H9 (cell line): ENCODE results near the gene ARSI. TPM values are rescaled to one million over a fixed set of nuclear protein-coding genes. Genes with fewer than 3 reads are reported as not detected.

ENCODE experiments used
- DNase-seq: peaks from one replicate; pipeline ENCODE4 v3.0.0-alpha.2; 2017
- H2AFZ ChIP-seq: one replicate; pipeline ENCODE4 v1.6.1; 2013; ENCODE audit warnings: mild to moderate bottlenecking, low read length, control low read depth, moderate library complexity
- H2AK5ac ChIP-seq: 2 replicates; pipeline ENCODE4 v1.6.1; 2013; ENCODE audit warnings: low read length, control low read depth, mixed read lengths; ENCODE audit not compliant: insufficient read length
- H2BK120ac ChIP-seq: one replicate; pipeline ENCODE4 v1.6.1; 2013; ENCODE audit warnings: low read depth, mild to moderate bottlenecking, low read length, control low read depth, inconsistent platforms; ENCODE audit not compliant: poor library complexity, severe bottlenecking
- H2BK12ac ChIP-seq: 2 replicates; pipeline ENCODE4 v1.6.1; 2013; ENCODE audit warnings: low read length, control low read depth, mixed read lengths, low read depth; ENCODE audit not compliant: insufficient read length
- H2BK15ac ChIP-seq: 2 replicates; pipeline ENCODE4 v1.6.1; 2013; ENCODE audit warnings: low read depth, low read length, control low read depth
- H2BK20ac ChIP-seq: one replicate; pipeline ENCODE4 v1.6.1; 2013; ENCODE audit warnings: low read depth, mild to moderate bottlenecking, low read length, control low read depth, inconsistent platforms; ENCODE audit not compliant: poor library complexity, severe bottlenecking
- H2BK5ac ChIP-seq: 2 replicates; pipeline ENCODE4 v1.6.1; 2013; ENCODE audit warnings: low read length, control low read depth, mixed read lengths; ENCODE audit not compliant: insufficient read length
- H3K14ac ChIP-seq: 2 replicates; pipeline ENCODE4 v1.6.1; 2013; ENCODE audit warnings: low read length, control low read depth; ENCODE audit not compliant: insufficient read depth
- H3K18ac ChIP-seq: 2 replicates; pipeline ENCODE4 v1.6.1; 2013; ENCODE audit warnings: low read depth, mild to moderate bottlenecking, mixed read lengths, low read length, control low read depth; ENCODE audit not compliant: insufficient read length
- H3K23ac ChIP-seq: 2 replicates; pipeline ENCODE4 v1.6.1; 2013; ENCODE audit warnings: low read length, control low read depth, mixed read lengths, low read depth; ENCODE audit not compliant: insufficient read length
- H3K23me2 ChIP-seq: 2 replicates; pipeline ENCODE4 v1.6.1; 2013; ENCODE audit warnings: low read depth, mild to moderate bottlenecking, mixed read lengths, low read length, control low read depth; ENCODE audit not compliant: insufficient read length, poor library complexity, severe bottlenecking
- H3K27ac ChIP-seq: 2 replicates; pipeline ENCODE4 v1.5.1; 2013; ENCODE audit warnings: low read length, control low read depth, mixed read lengths, low read depth; ENCODE audit not compliant: insufficient read length
- H3K27me3 ChIP-seq: 2 replicates; pipeline ENCODE4 v1.6.1; 2013; ENCODE audit warnings: low read length, control low read depth, inconsistent platforms; ENCODE audit not compliant: insufficient read depth
- H3K4ac ChIP-seq: 2 replicates; pipeline ENCODE4 v1.6.1; 2013; ENCODE audit warnings: low read depth, mild to moderate bottlenecking, control low read depth, inconsistent platforms, low read length, moderate library complexity
- H3K4me1 ChIP-seq: 2 replicates; pipeline ENCODE4 v1.6.1; 2013; ENCODE audit warnings: low read length, control low read depth, inconsistent platforms; ENCODE audit not compliant: insufficient read depth
- H3K4me2 ChIP-seq: 2 replicates; pipeline ENCODE4 v1.6.1; 2013; ENCODE audit warnings: low read length, control low read depth, mixed read lengths; ENCODE audit not compliant: insufficient read length, insufficient read depth
- H3K56ac ChIP-seq: 2 replicates; pipeline ENCODE4 v1.6.1; 2013; ENCODE audit warnings: low read depth, mild to moderate bottlenecking, mixed read lengths, low read length, control low read depth; ENCODE audit not compliant: insufficient read length
- H3K79me1 ChIP-seq: 2 replicates; pipeline ENCODE4 v1.6.1; 2013; ENCODE audit warnings: low read depth, mild to moderate bottlenecking, moderate library complexity, low read length, control low read depth, inconsistent platforms; ENCODE audit not compliant: insufficient read depth, poor library complexity, severe bottlenecking
- H3K79me2 ChIP-seq: 2 replicates; pipeline ENCODE4 v1.6.1; 2013; ENCODE audit warnings: low read length, control low read depth, inconsistent platforms; ENCODE audit not compliant: insufficient read depth
- H3K9ac ChIP-seq: 2 replicates; pipeline ENCODE4 v1.6.1; 2013; ENCODE audit warnings: low read length, control low read depth, mixed read lengths; ENCODE audit not compliant: insufficient read length; ENCODE audit errors: extremely low read depth
- H3K9me3 ChIP-seq: one replicate; pipeline ENCODE4 v1.6.1; 2013; ENCODE audit warnings: low read depth, low read length, inconsistent platforms; ENCODE audit not compliant: control insufficient read depth
- H3T11ph ChIP-seq: one replicate; pipeline ENCODE4 v1.6.1; 2013; ENCODE audit warnings: mild to moderate bottlenecking, low read length, control low read depth, inconsistent platforms
- H4K20me1 ChIP-seq: one replicate; pipeline ENCODE4 v1.6.1; 2013; ENCODE audit not compliant: control insufficient read depth, insufficient read length, insufficient read depth
- H4K5ac ChIP-seq: 2 replicates; pipeline ENCODE4 v1.6.1; 2013; ENCODE audit warnings: low read depth, mild to moderate bottlenecking, mixed read lengths, low read length, control low read depth; ENCODE audit not compliant: insufficient read length
- H4K8ac ChIP-seq: replicated peaks from 2 replicates; pipeline ENCODE4 v1.6.1; 2013; ENCODE audit warnings: low read length, control low read depth, mixed read lengths, low read depth; ENCODE audit not compliant: insufficient read length
- H4K91ac ChIP-seq: 2 replicates; pipeline ENCODE4 v1.6.1; 2013; ENCODE audit warnings: low read depth, mild to moderate bottlenecking, moderate library complexity, mixed read lengths, low read length, control low read depth; ENCODE audit not compliant: insufficient read length
- H3K27ac Mint-ChIP-seq, 3 experiments: 2 replicates in 2 of 3; 3 replicates in 1 of 3; pipeline ENCODE4 v1.8.0; 2020 to 2021; ENCODE audit warnings: mixed read lengths in 3 of 3, mild to moderate bottlenecking in 1 of 3, moderate library complexity in 1 of 3
- H3K27me3 Mint-ChIP-seq: 2 replicates; pipeline ENCODE4 v1.8.0; 2021; ENCODE audit warnings: low read depth, mild to moderate bottlenecking, moderate library complexity, mixed read lengths
- H3K36me3 Mint-ChIP-seq, 3 experiments: 2 replicates in 2 of 3; 3 replicates in 1 of 3; pipeline ENCODE4 v1.8.0; 2020 to 2021; ENCODE audit warnings: low read depth in 3 of 3, mixed read lengths in 3 of 3; ENCODE audit not compliant: insufficient read depth in 1 of 3
- H3K4me1 Mint-ChIP-seq, 2 experiments: 2 replicates each; pipeline ENCODE4 v1.8.0; 2020; ENCODE audit warnings: mixed read lengths in 2 of 2
- H3K4me3 Mint-ChIP-seq, 2 experiments: 2 replicates in 1 of 2; 3 replicates in 1 of 2; pipeline ENCODE4 v1.8.0; 2020 to 2021; ENCODE audit warnings: mild to moderate bottlenecking in 2 of 2, mixed read lengths in 2 of 2, moderate library complexity in 1 of 2
- H3K9me3 Mint-ChIP-seq, 2 experiments: 2 replicates in 1 of 2; 3 replicates in 1 of 2; pipeline ENCODE4 v1.8.0; 2020; ENCODE audit warnings: mild to moderate bottlenecking in 2 of 2, mixed read lengths in 2 of 2, moderate library complexity in 1 of 2
- CTCF ChIP-seq: fragments of 200-600 bp; sonication (generic); conservative IDR thresholded peaks from 3 replicates; pipeline ENCODE4 v1.8.0; 2021; ENCODE audit warnings: antibody characterized with exemption, mild to moderate bottlenecking
- WGBS: extraction: QIAGEN DNeasy Blood & Tissue Kit; methylation state at CpG from one replicate; pipeline ENCODE4 v1.1.7; 2013; ENCODE audit warnings: missing lambda C conversion rate, low lambda C conversion rate, mixed read lengths; ENCODE audit not compliant: insufficient read length; ENCODE audit errors: extremely low coverage; 5-methylcytosine and 5-hydroxymethylcytosine counted together
- total RNA-seq: library from RNA; stranded (reverse); gene quantifications from 2 replicates; pipeline ENCODE4 v1.2.1, GENCODE V29; 2021

ARSI gene
- total RNA-seq, 1 experiment from 2014 or later: 1.7 TPM

DNA sequence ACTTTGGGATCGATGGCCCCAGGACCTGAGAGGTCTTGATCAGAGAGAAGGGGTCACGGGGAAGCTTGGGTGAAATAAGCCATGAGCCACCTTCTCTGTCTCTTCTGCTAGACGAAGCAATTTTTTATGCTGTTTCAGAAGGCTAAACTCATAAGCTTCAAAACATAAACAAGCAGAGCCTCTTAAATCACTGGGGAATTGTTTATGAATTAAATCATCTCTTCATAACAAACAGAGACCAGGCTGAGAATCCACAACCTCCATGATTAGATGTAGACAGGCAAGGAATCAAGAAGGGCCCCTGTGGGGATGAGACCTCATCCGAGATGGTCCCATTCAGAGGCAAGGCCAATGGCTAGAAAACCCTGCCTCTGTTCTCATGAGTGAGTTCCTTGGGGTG is 33.1 kb upstream of the ARSI start:
- H3K9me3 Mint-ChIP-seq: no peaks in the 10 kb centered on the region; a peak in 1 of 5 replicates
- no CpG with 5 or more reads among the region's 4 CpGs for WGBS

More for the DNA sequence above, 33.1 kb upstream of the ARSI start:
- H3K4me2 ChIP-seq: no peak overlapping the region
- H3K56ac ChIP-seq: no peak overlapping the region
- TF ChIP-seq CTCF: no peak
- no peak overlapping the region for H2AK5ac ChIP-seq
- DNase-seq: no peak
- no peaks in the 10 kb centered on the region for H3K79me1 ChIP-seq
- H3K27me3 Mint-ChIP-seq: no peaks in the 10 kb centered on the region
- H3K27ac ChIP-seq: no peak overlapping the region
- H4K91ac ChIP-seq: no peak overlapping the region
- H3K9ac ChIP-seq: no peak overlapping the region
- no peaks in the 10 kb centered on the region for H3K79me2 ChIP-seq
- no peaks in the 10 kb centered on the region for H3K36me3 Mint-ChIP-seq
- no peaks in the 10 kb centered on the region for H4K20me1 ChIP-seq
- no peaks in the 10 kb centered on the region for H3K4me1 ChIP-seq
- no peak overlapping the region for H4K5ac ChIP-seq
- no peak overlapping the region for H3K18ac ChIP-seq
- H2BK20ac ChIP-seq: no peak overlapping the region
- H3K4me3 Mint-ChIP-seq: no peak overlapping the region
- no peaks in the 10 kb centered on the region for H3K9me3 ChIP-seq
- H3K4ac ChIP-seq: no peak overlapping the region
- H3K27ac Mint-ChIP-seq: no peak overlapping the region; a peak in 1 of 7 replicates
- no peak overlapping the region for H3T11ph ChIP-seq
- H2AFZ ChIP-seq: no peak overlapping the region
- H4K8ac ChIP-seq: no peak overlapping the region
- H3K23me2 ChIP-seq: no peaks in the 10 kb centered on the region
- H3K23ac ChIP-seq: no peak overlapping the region
- no peak overlapping the region for H2BK15ac ChIP-seq
- H3K14ac ChIP-seq: no peak overlapping the region
- H2BK12ac ChIP-seq: no peak overlapping the region
- no peak overlapping the region for H2BK120ac ChIP-seq
- no peak overlapping the region for H2BK5ac ChIP-seq
- peaks cover 0 to 7% of the 10 kb centered on the region in 2 experiments; a peak in 2 of 4 replicates for H3K4me1 Mint-ChIP-seq
- no peaks in the 10 kb centered on the region; the same call in 1 of the 2 replicates for H3K27me3 ChIP-seq
